H1 (cell line): ENCODE results near the gene NTRK2. TPM values are rescaled to one million over a fixed set of nuclear protein-coding genes. Genes with fewer than 3 reads are reported as not detected.

Experiments
- KDM1A ChIP-seq: fragments of 200-600, 300-600 bp; sonication (generic); IDR thresholded peaks from 2 replicates; pipeline ENCODE4 v1.7.1; 2016; ENCODE audit warnings: mild to moderate bottlenecking, low read length, borderline replicate concordance
- NRF1 ChIP-seq: IDR thresholded peaks from 2 replicates; pipeline ENCODE4 v1.6.1; 2011; ENCODE audit warnings: mild to moderate bottlenecking, low read depth, low read length, improper control_type of control experiment
- polyA plus RNA-seq, 7 experiments: library from polyadenylated mRNA; depleted of rRNA in 3 of 7; stranded (reverse) in 5 of 7; unstranded in 2 of 7; fragments of >200 nt in 5 of 7; fragments of 200-250 nt in 2 of 7; gene quantifications; 1 replicate in 5 of 7; 2 replicates in 1 of 7; 4 replicates in 1 of 7; pipeline versions ENCODE4 v1.2.1 to v1.2.3, GENCODE V29; 2011 to 2013; ENCODE audit warnings: missing spikeins in 2 of 7, mixed read lengths in 2 of 7
- total RNA-seq: library from RNA; stranded (reverse); fragmentation: NEBNext Ultra II Directional; extraction: Animal tissue kit (Norgen Biotek cat#: 25700); gene quantifications from 2 replicates; pipeline ENCODE4 v1.2.1, GENCODE V29; 2021

The NTRK2 gene
- total and polyA plus RNA-seq, 2 of the 8 experiments (the other 6 are each of a cell fraction or from before 2014, with no cell fraction given): 0.03 to 0.04 TPM

DNA sequence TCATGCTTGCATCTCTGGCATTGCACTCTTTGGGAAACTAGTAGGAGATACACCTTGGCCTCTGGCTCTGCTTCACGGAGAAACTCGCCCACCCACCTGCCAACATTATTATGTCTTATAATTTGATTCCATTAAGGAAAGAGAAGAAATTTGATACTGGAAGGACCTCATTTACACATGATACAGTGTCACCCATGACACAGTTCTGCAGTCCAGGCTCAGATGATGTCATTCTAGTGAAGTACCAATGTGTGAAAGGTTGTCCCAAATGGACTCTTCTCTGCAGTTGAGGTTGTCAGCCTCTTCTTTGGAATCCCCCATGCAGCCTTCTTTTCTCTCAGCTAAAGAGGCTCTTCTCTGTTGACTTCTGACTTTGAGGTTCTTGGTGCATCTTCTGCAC lies 329.1 kb downstream of the NTRK2 start (continued):
- no peak for TF ChIP-seq KDM1A
- no peak for TF ChIP-seq NRF1
- TF ChIP-seq, all 59 proteins: peak for 0
